ENCODE measurements around the gene HHIPL1.

DNA sequence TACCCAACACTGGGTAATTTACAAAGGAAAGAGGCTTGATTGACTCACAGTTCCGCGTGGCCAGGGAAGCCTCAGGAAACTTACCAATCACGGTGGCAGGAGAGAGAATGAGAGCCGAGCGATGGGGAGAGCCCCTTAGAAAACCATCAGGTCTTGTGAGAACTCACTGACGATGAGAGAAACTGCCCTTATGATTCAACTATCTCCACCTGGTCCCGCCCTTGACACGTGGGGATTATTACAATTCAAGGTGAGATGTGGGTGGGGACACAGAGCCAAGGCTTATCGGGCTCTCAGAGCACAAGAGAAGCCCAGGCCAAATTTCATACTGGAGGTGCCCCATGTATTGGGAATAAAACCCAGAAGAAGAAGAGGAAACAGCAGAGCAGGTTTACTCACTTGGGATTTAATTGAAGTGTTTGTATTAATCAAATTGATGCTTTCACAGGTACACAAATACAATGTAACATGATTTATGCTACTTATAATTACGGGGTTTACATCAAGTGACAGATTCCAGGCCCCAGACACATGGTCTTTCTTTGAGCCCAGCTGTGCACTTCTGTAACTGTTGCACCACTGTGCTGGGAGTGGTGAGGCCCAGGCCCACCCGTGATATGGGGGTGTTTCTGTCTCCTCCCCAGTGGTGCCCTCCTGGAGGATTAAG lies 32.7 kb upstream of the HHIPL1 start:
- TF ChIP-seq, protein P1, sequence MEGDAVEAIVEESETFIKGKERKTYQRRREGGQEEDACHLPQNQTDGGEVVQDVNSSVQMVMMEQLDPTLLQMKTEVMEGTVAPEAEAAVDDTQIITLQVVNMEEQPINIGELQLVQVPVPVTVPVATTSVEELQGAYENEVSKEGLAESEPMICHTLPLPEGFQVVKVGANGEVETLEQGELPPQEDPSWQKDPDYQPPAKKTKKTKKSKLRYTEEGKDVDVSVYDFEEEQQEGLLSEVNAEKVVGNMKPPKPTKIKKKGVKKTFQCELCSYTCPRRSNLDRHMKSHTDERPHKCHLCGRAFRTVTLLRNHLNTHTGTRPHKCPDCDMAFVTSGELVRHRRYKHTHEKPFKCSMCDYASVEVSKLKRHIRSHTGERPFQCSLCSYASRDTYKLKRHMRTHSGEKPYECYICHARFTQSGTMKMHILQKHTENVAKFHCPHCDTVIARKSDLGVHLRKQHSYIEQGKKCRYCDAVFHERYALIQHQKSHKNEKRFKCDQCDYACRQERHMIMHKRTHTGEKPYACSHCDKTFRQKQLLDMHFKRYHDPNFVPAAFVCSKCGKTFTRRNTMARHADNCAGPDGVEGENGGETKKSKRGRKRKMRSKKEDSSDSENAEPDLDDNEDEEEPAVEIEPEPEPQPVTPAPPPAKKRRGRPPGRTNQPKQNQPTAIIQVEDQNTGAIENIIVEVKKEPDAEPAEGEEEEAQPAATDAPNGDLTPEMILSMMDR (IDR thresholded peaks at IDR 0.05; ENCODE audit: control extremely low read depth in 1 of 3, insufficient read depth in 1 of 3, low read depth in 1 of 3, low read length in 3 of 3) = no peak
- no peak for TF ChIP-seq SP1 (IDR thresholded peaks at IDR 0.05; ENCODE audit: low read depth, low read length)
- TF ChIP-seq RFX5 (IDR thresholded peaks at IDR 0.05; ENCODE audit: borderline replicate concordance, low read depth, low read length) = no peak
- no peak for TF ChIP-seq KDM1A (IDR thresholded peaks at IDR 0.05; ENCODE audit: borderline replicate concordance, low read length)
- TF ChIP-seq SP2 (IDR thresholded peaks at IDR 0.05; ENCODE audit: low read length) = no peak
- TF ChIP-seq CHD2 (IDR thresholded peaks at IDR 0.05; ENCODE audit: low read length) = no peak
- no peak for TF ChIP-seq RBBP5 (IDR thresholded peaks at IDR 0.05; ENCODE audit: borderline replicate concordance, low read depth, low read length)
- no peak for TF ChIP-seq CBX8 (IDR thresholded peaks at IDR 0.05; ENCODE audit: borderline replicate concordance, low read depth, low read length)

Data from H1 (cell line).